ENCODE measurements around the gene PTGS1. TPM values are rescaled to one million over a fixed set of nuclear protein-coding genes. Genes with fewer than 3 reads are reported as not detected.
A peak's percentile ranks its signal among the peaks of the same experiment; 100 is the strongest.

PTGS1 gene
- total and polyA plus RNA-seq, 9 of the 15 experiments (the other 6 are each of a cell fraction or from before 2014, with no cell fraction given): 3.4 to 12.9 (median 5.3) TPM

DNA sequence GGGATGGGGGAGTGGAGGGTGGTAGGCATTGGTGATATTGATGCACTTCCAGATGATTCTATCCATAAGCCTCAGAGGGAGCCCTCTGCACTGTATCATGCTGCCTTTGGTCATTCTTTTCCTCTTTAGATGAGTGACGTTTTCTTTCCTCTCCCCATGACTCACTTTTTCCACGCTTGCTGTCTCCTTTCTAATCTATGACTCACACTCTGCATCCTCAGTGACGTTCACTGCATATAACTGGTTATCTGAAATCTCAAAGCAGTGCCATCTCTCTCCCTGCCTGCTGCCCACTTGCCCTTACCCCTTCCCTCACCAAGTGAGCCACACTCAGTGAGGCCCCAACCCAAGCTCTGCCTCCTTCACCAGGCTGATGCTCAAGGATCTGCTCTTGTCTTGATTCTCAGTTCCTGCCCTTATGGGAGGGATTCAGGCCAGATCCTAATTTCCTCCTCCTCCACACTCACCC, 31.6 kb downstream of the PTGS1 start (continued):
- TF ChIP-seq, protein P1, sequence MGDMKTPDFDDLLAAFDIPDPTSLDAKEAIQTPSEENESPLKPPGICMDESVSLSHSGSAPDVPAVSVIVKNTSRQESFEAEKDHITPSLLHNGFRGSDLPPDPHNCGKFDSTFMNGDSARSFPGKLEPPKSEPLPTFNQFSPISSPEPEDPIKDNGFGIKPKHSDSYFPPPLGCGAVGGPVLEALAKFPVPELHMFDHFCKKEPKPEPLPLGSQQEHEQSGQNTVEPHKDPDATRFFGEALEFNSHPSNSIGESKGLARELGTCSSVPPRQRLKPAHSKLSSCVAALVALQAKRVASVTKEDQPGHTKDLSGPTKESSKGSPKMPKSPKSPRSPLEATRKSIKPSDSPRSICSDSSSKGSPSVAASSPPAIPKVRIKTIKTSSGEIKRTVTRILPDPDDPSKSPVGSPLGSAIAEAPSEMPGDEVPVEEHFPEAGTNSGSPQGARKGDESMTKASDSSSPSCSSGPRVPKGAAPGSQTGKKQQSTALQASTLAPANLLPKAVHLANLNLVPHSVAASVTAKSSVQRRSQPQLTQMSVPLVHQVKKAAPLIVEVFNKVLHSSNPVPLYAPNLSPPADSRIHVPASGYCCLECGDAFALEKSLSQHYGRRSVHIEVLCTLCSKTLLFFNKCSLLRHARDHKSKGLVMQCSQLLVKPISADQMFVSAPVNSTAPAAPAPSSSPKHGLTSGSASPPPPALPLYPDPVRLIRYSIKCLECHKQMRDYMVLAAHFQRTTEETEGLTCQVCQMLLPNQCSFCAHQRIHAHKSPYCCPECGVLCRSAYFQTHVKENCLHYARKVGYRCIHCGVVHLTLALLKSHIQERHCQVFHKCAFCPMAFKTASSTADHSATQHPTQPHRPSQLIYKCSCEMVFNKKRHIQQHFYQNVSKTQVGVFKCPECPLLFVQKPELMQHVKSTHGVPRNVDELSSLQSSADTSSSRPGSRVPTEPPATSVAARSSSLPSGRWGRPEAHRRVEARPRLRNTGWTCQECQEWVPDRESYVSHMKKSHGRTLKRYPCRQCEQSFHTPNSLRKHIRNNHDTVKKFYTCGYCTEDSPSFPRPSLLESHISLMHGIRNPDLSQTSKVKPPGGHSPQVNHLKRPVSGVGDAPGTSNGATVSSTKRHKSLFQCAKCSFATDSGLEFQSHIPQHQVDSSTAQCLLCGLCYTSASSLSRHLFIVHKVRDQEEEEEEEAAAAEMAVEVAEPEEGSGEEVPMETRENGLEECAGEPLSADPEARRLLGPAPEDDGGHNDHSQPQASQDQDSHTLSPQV (IDR thresholded peaks at IDR 0.05): 0 out of 2 replicates have a peak, but pooled peaks have one; percentile 21
- no peak for TF ChIP-seq CREBBP (IDR thresholded peaks at IDR 0.05; ENCODE audit: low read depth, low read length)
- no peak for TF ChIP-seq SAFB2 (IDR thresholded peaks at IDR 0.05; ENCODE audit: borderline replicate concordance, low read depth, low read length, severe bottlenecking)
- no peak for TF ChIP-seq ZNF408 (CRISPR knock-in tag; IDR thresholded peaks at IDR 0.05; ENCODE audit: low read depth)
- TF ChIP-seq, protein P2, sequence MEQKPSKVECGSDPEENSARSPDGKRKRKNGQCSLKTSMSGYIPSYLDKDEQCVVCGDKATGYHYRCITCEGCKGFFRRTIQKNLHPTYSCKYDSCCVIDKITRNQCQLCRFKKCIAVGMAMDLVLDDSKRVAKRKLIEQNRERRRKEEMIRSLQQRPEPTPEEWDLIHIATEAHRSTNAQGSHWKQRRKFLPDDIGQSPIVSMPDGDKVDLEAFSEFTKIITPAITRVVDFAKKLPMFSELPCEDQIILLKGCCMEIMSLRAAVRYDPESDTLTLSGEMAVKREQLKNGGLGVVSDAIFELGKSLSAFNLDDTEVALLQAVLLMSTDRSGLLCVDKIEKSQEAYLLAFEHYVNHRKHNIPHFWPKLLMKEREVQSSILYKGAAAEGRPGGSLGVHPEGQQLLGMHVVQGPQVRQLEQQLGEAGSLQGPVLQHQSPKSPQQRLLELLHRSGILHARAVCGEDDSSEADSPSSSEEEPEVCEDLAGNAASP (IDR thresholded peaks at IDR 0.05): no peak
- no peak for TF ChIP-seq PHB2 (IDR thresholded peaks at IDR 0.05; ENCODE audit: low read depth)
- TF ChIP-seq FIP1L1 (IDR thresholded peaks at IDR 0.05; ENCODE audit: low read depth, low read length, poor library complexity, severe bottlenecking): no peak
- no peak for TF ChIP-seq POLR3G (IDR thresholded peaks at IDR 0.05; ENCODE audit: extremely low read depth, insufficient read length, insufficient replicate concordance)
- TF ChIP-seq, protein P3, sequence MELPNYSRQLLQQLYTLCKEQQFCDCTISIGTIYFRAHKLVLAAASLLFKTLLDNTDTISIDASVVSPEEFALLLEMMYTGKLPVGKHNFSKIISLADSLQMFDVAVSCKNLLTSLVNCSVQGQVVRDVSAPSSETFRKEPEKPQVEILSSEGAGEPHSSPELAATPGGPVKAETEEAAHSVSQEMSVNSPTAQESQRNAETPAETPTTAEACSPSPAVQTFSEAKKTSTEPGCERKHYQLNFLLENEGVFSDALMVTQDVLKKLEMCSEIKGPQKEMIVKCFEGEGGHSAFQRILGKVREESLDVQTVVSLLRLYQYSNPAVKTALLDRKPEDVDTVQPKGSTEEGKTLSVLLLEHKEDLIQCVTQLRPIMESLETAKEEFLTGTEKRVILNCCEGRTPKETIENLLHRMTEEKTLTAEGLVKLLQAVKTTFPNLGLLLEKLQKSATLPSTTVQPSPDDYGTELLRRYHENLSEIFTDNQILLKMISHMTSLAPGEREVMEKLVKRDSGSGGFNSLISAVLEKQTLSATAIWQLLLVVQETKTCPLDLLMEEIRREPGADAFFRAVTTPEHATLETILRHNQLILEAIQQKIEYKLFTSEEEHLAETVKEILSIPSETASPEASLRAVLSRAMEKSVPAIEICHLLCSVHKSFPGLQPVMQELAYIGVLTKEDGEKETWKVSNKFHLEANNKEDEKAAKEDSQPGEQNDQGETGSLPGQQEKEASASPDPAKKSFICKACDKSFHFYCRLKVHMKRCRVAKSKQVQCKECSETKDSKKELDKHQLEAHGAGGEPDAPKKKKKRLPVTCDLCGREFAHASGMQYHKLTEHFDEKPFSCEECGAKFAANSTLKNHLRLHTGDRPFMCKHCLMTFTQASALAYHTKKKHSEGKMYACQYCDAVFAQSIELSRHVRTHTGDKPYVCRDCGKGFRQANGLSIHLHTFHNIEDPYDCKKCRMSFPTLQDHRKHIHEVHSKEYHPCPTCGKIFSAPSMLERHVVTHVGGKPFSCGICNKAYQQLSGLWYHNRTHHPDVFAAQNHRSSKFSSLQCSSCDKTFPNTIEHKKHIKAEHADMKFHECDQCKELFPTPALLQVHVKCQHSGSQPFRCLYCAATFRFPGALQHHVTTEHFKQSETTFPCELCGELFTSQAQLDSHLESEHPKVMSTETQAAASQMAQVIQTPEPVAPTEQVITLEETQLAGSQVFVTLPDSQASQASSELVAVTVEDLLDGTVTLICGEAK (IDR thresholded peaks at IDR 0.05): no peak
- TF ChIP-seq, protein P3 (CRISPR knock-in tag; IDR thresholded peaks at IDR 0.05): no peak
- no peak for TF ChIP-seq ZBTB17 (CRISPR knock-in tag; IDR thresholded peaks at IDR 0.05)
- TF ChIP-seq TBP (optimal IDR thresholded peaks at IDR 0.05; ENCODE audit: low read depth, low read length): no peak
- no peak for TF ChIP-seq MYC (IDR thresholded peaks at IDR 0.05; ENCODE audit: low read depth, low read length)
- no peak for TF ChIP-seq MYC (CRISPR knock-in tag; IDR thresholded peaks at IDR 0.05; ENCODE audit: borderline replicate concordance, low read depth)
